Stimulated activated CD8-positive, alpha-beta memory T cell treated with anti-CD3 and anti-CD28 coated beads, Interleukin-15, amount 100 ng/mL, for 1 hour (primary cell): ENCODE measurements around the gene WDR77.

Experiments used
- DNase-seq: peaks from one replicate; pipeline ENCODE4 v3.0.0-alpha.2; 2020; ENCODE audit warnings: low read depth

WDR77 gene

DNA sequence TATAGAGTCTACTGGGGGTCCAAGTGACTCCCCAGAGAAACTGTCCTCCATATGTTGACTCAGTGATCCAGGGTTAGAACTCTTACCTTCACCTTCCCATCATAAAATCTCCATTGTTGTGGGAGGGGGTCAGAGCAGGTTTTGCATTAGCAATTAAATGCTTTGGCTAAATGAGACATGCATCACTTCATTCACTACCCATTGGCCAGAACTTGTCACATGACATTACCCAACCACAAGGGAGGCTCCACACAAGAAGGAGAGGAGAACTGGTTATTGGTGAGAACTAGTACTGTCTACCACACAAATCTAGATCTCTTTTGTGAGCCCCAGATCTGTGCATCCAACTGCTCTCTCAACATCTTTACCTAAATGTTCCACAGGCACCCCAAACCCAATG, 20.5 kb upstream of the WDR77 start:
- no peak for DNase-seq

DNA sequence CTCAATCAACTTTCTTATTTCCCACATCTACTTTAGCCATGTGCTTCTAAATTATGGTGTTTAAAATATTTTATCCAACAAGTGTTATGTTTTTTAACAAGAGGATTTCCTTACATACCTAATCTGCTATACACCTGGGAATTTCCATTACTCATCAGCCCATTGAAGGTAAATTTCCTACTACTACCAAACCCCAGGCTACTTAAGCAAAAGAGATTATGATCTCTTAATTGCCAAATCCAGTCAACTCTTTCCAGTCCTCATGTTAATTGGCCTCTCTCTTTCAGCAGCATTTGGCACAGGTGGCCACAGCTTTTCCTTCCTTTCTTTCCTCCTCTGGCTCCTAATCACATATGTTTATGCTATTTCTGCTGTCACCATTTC, 19.7 kb upstream of the WDR77 start:
- DNase-seq, result no peak

- no peak for DNase-seq
These were observed 19.0 kb upstream of the WDR77 start for GRCh38 chr1:111467865-111468716.

GRCh38 chr1:111466480-111466879, 17.4 kb upstream of the WDR77 start:
- no peak for DNase-seq

DNA sequence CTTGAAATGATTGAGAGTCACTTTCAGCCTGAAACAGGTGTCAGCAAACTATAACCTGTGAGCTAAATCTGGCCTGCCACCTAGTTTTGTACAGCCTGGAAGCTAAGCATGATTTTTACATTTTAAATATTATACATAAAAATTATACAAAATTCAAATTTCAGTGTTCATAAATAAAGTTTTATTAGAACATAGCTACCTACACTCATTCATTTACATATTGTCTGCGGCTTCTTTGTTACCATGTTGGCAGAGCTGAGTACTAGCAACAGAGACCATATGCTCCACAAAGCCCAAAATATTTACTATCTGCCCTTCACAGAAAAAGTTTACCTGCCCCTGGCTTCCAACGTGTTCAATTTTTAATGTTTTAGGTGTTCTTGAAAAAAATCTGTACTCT, 16.7 kb upstream of the WDR77 start:
- no peak for DNase-seq

DNA sequence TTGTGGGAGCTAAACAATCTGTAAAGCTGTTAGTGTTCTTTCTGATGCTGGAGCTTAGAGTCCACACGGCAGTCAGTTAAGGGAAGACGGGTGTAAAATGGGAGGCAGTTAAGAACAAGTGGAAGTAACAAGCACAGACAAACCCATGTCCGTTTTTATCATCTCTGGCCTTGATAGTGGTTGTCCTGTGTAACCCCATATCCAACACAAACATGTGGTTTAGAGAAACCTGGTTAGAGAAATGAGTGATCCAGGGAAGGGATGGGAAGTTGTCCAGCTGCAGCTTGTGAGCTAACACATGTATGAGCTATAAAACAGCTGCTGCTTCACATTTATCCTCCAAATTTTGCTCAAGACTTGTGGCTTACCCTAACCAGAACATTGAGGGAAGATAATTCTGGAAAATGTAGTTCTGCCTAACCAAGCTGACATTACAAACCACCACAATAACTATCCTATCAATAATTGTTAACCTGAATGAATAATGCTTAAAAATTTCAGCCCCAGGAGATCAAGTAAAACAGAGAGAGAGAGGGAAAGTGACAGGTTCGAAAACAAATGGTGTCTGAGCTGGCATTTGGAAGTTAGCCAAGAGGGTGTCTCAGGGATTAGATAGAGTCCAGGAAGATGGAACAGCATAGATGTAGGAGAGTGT, 14.1 kb upstream of the WDR77 start:
- no peak for DNase-seq

- DNase-seq, result no peak
These were observed 13.4 kb upstream of the WDR77 start for GRCh38 chr1:111462370-111463028.

GRCh38 chr1:111461765-111462164, 12.7 kb upstream of the WDR77 start:
- no peak for DNase-seq

GRCh38 chr1:111455642-111456031, 6.6 kb upstream of the WDR77 start:
- DNase-seq, result no peak

DNA sequence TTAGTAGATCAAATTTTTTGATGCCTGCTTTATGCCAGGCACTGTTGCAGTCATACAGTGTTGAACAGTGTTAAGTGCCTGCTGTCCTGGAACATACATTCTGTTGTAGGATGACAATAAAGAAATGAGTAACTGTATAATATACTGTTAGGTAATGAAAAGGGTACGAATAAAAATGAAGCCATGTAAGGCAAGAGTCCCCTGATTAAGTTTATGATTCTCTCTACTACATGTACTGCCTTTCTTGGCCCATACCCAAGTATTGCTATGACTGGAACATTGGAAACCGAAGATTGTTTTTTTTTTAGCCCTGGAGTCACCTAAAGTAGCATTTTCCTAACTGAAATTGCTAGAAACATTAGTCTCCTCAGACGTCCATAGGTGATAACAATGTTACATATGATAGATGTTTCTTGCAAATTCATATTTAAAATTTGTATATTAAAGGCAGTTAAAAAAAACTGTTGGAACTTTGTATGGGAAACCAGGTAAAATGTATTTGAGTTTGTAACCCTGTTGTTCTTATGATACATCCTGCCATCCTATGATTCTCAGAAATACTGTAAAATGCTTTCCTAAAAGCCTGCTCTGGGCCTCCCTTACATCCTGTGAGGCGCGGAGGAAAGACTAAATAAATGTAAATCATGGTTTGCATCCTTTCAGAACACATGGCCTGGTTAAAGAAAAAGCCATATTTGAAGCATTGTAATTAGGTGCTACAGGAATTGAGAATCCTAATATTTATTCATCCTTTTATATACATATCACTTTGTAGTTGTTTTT, 6.0 kb upstream of the WDR77 start:
- DNase-seq, result no peak

- no peak for DNase-seq
These were observed 4.7 kb upstream of the WDR77 start for GRCh38 chr1:111453706-111454105.

DNA sequence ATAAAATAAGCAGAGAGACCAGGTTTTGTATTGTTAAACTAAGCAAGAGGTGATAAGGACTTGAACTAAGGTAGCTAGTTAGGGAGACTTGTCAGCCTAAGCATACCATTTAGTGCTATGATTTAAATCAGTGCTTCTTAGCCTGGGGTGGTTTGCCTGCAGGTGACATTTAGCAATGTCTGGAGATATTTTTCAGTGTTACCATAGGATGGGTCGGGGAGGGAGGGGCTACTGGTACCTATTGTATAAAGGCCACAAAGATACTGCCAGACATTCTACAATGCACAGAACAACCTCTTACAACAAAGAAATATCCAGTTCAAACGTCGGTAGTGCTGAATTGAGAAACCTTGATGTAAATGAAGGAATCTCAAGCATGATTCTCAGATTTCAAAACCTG, 3.5 kb upstream of the WDR77 start:
- DNase-seq, result no peak

DNA sequence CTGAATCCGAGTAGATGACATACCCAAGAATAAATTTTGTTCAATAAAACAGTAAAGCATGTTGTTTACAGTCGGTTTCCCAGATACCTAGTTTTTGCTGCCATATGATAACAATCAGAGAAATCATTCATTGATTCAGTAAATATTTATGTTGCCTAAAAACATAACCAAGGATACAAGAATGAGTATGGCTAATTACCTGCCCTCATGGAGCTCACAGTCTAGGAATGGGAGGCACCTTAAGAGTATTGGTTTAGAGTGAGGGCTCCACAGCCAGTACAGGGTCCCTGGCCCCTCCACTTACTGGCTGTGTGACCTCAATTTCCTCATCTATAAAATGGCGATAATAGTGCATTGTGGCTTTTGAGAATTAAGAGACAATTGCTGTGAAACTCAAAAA, 1.1 kb upstream of the WDR77 start:
- no peak for DNase-seq

DNA sequence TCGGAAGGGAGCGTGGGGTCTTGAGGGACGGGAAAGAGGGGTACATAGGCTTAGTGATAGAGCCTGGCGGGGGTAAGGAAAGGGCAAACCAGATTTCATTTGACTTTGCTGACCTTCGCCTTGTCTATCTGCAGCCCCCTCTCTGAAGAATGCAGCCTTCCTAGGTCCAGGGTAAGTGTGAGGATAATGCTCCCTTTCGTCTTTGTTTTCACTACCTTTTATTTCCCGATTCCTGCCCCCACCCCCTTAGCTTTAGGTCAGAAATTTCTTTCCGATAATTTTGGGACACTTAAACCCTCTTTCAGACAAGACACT, 604 bp upstream of the WDR77 start:
- DNase-seq, result no peak

- DNase-seq, result no peak
These were observed 556 bp downstream of the WDR77 start for GRCh38 chr1:111448482-111448917.

DNA sequence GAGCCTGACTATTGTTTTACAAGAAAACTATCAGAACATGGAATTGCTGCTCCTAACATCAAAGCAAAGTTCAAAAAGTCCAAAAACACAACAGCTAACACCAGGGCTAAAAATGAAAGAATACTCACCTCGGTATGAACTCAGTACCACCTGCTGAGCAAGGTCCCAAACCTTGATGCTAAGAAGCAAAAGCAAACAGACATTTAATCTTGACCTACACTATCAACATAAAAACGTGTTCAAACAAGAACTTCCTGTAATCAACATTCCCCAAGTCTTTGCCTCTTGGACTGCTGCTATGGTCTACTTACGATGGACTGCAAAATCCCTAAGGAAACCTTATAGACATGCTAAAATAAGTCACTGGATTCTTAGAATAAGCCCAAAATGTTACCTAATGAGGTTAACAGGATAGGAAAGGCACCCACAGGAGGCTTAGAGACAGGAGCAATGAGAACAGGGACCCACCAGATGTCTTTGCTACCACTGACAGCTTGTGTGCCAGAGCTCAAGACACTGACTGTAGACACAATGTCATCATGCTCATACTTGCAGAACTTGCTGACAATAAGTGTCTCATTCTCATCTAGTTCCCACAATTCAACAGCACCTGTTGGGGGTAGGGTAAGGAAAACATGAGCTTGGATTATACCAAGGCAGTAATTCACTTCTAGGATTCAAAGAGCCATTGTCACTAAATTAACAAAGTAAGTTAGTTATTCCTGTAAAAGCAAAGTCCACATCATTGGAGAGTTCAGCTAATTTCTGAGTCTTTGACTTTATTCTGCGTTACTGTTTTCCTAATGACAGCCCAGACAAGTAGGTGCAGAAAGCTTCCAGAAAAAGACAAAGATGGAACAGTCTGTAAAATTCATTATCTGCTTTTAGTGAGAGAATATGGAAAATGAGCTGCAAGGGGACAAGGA, 1.8 kb downstream of the WDR77 start:
- no peak for DNase-seq

DNA sequence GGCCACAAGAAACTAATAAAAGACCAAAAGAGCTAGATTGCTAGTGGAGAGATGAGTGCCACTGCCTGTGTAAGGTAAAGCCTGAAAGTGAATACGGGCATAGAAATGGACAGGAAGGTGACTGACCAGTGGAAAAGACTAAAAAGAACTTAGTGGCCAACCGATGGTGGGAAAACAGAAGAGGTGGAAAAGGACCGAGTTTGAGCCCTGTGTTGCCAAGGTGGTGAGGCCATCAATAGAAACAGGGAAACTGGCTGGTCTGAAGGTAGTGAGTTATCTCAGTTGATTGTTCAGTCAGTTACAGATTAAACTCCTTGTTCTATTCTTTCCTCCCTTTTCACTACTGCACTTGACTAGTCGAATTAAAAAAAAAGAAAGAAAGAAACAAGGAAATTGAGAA, 2.5 kb downstream of the WDR77 start:
- DNase-seq, result no peak

DNA sequence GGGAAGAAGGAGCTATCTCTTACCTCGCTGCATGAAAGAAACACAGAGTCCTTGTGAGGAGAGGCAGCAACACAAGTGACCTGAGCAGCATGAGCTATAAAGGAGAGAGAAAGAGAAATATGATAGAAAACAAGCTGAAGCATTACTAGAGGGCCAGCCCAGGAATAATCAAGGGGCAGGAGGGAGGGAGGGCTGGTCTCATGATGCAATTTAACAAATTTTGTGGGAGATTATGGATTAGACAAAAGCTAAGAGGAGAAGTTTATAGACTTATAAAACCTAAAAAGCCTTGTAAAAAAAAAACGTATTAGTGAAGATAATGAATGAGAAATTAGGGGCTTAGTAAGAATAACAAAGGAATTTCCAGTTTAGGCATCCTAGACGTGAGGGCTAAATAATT, 5.0 kb downstream of the WDR77 start:
- DNase-seq, result no peak

- no peak for DNase-seq
These were observed 6.6 kb downstream of the WDR77 start for GRCh38 chr1:111442457-111442856.

- peak; percentile 49 for DNase-seq
These were observed 7.4 kb downstream of the WDR77 start for GRCh38 chr1:111441573-111442192.
